OCI-LY7 (cell line): ENCODE measurements around the gene YLPM1. TPM values are rescaled to one million over a fixed set of nuclear protein-coding genes. Genes with fewer than 3 reads are reported as not detected.

ENCODE experiments used
- BruUV-seq: library from RNA; stranded (reverse); fragments of 400-500 nt; replicated peaks from 2 replicates; lab custom pipeline; 2021; lab: Mats Ljungman, UMichigan
- CTCF ChIA-PET: fragments of 300-600 bp; sonication (Branson Sonifier 250); formaldehyde crosslinking; loops from one replicate; lab custom pipeline; 2022; ENCODE audit warnings: antibody characterized with exemption; ENCODE audit not compliant: unreplicated experiment; lab: Charles Lee
- POLR2A ChIA-PET: fragments of 300-600 bp; sonication (Branson Sonifier 250); formaldehyde crosslinking; loops from one replicate; lab custom pipeline; 2022; ENCODE audit warnings: antibody characterized with exemption; lab: Charles Lee
- DNase-seq: peaks from one replicate; pipeline ENCODE4 v3.0.0-alpha.2; 2015; ENCODE audit warnings: low spot score
- H2AFZ ChIP-seq: fragments of 200-600 bp; sonication (generic), shearing (Covaris generic); 2 replicates; pipeline ENCODE4 v1.6.1; 2014; ENCODE audit warnings: mild to moderate bottlenecking, antibody characterized with exemption, low read length, moderate library complexity
- H3K27ac ChIP-seq: fragments of 200-600 bp; sonication (generic); 2 replicates; pipeline ENCODE4 v1.5.1; 2014; ENCODE audit warnings: mixed run types, low read depth, mild to moderate bottlenecking, moderate library complexity, low read length, inconsistent platforms; ENCODE audit not compliant: poor library complexity, severe bottlenecking
- H3K36me3 ChIP-seq: fragments of 200-600 bp; sonication (generic); 2 replicates; pipeline ENCODE4 v1.6.1; 2014; ENCODE audit warnings: mild to moderate bottlenecking, antibody characterized with exemption, low read length, moderate library complexity, mixed read lengths; ENCODE audit not compliant: insufficient read depth
- H3K4me1 ChIP-seq: fragments of 200-600 bp; sonication (generic); 2 replicates; pipeline ENCODE4 v1.5.1; 2014; ENCODE audit warnings: mild to moderate bottlenecking, low read length; ENCODE audit not compliant: insufficient read depth, poor library complexity, severe bottlenecking
- H3K4me2 ChIP-seq: fragments of 200-600 bp; sonication (generic); 2 replicates; pipeline ENCODE4 v1.6.1; 2014; ENCODE audit warnings: mild to moderate bottlenecking, low read length
- H3K4me3 ChIP-seq: fragments of 200-600 bp; sonication (generic); 2 replicates; pipeline ENCODE4 v1.5.1; 2014; ENCODE audit warnings: mild to moderate bottlenecking, low read depth, low read length; ENCODE audit not compliant: poor library complexity, severe bottlenecking
- H3K79me2 ChIP-seq: fragments of 200-600 bp; sonication (generic); 2 replicates; pipeline ENCODE4 v1.6.1; 2016; ENCODE audit warnings: low read depth, mild to moderate bottlenecking, low read length, moderate library complexity, mixed read lengths; ENCODE audit not compliant: insufficient read depth
- H3K9me2 ChIP-seq: fragments of 200-600 bp; sonication (generic); 2 replicates; pipeline ENCODE4 v1.6.1; 2016; ENCODE audit warnings: mild to moderate bottlenecking, low read length, mixed read lengths; ENCODE audit not compliant: insufficient read depth
- H3K9me3 ChIP-seq: fragments of 200-600 bp; sonication (generic); 2 replicates; pipeline ENCODE4 v1.6.1; 2014; ENCODE audit warnings: mild to moderate bottlenecking, mixed run types, low read length, mixed read lengths
- H4K20me1 ChIP-seq: fragments of 200-600 bp; sonication (generic); 2 replicates; pipeline ENCODE4 v1.6.1; 2014; ENCODE audit warnings: mild to moderate bottlenecking, antibody characterized with exemption, low read length, moderate library complexity, mixed read lengths; ENCODE audit not compliant: insufficient read depth
- EZH2phosphoT487 ChIP-seq: fragments of 200-600 bp; sonication (generic); IDR thresholded peaks from 2 replicates; pipeline ENCODE4 v1.6.1; 2018; ENCODE audit warnings: low read depth, borderline replicate concordance, mild to moderate bottlenecking, mixed run types, antibody characterized with exemption, low read length, moderate library complexity, mixed read lengths
- intact Hi-C: fragments of 100-400 bp; cut with micrococcal nuclease; formaldehyde crosslinking; loops from one replicate; pipeline ENCODE4 v1.10.0; 2022; ENCODE audit not compliant: unreplicated experiment
- total RNA-seq, 2 experiments: library from RNA; depleted of rRNA in 1 of 2; stranded (reverse); fragments of >200 nt in 1 of 2; shearing (Covaris generic) in 1 of 2; gene quantifications; 2 replicates each; pipeline ENCODE4 v1.2.3, GENCODE V29; 2014 to 2022
- TF ChIP-seq, protein P1 (sequence below): fragments of 200-600 bp; sonication (generic); conservative IDR thresholded peaks from 2 replicates; pipeline ENCODE4 v1.5.1; 2014; ENCODE audit warnings: mild to moderate bottlenecking, antibody characterized with exemption, low read length, moderate library complexity, mixed read lengths

YLPM1 gene
- total RNA-seq, 2 experiments from 2014 or later: 45.2 to 101 TPM

DNA sequence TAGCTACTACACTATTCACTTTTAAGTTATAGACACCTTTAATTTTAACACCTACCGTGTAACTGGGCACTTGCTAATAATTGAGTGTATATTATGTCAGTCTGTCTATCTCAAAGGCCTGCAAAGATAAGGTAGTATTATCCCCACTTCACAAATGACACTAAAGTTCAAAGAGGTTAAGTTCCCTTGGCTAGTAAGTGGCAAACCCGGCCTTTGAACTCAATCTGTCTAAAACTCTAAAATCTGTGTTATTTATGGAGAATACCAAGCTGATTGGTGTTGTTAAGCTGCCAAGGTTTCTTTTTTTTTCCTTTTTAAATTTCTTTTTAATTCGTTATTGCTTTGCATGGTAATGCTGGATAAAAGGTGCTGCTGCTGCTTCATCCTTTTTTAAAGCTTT lies 37.7 kb downstream of the YLPM1 start:
- POLR2A ChIA-PET: interaction anchor here (0.8 to 1.2 kb wide), 2 partner anchors 100 to 192 kb away, joined by 3 to 4 read pairs; no protein-coding TSS in a partner anchor
- no peak overlapping the region for H3K4me3 ChIP-seq

DNA sequence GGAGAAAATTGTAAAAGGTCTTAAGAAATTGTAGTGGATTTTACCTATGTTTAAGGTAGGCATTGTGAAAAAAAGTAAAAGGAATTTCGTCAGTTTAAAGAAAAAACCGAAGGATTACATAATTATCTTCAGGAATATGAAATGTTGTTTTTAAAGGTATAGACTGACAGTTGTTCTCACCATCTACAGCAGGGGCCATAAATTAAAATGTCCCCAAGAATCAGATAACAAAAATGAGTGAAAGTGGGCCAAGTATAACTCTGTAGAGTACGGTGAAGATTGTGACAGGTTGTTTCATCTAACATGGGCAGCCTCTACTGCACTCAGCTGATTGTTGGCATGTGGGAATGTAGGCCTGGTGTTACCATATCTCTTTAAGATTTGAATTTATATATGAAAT lies 38.3 kb downstream of the YLPM1 start:
- no TSS peak for BruUV-seq
- ChIA-PET CTCF (no interaction called here), POLR2A (interaction anchor here (1.0 kb wide), 1 partner anchor 16 kb away, joined by 3 read pairs; no protein-coding TSS in a partner anchor)
- Histone ChIP-seq H2AFZ (no peak overlapping the region), H3K36me3 (peaks cover 80% of the 10 kb centered on the region), H3K4me1 (no peaks in the 10 kb centered on the region), H4K20me1 (no peaks in the 10 kb centered on the region), H3K4me2 (no peak overlapping the region), H3K79me2 (peaks cover 12% of the 10 kb centered on the region; the same call in 1 of the 2 replicates), H3K9me2 (no peaks in the 10 kb centered on the region), H3K27ac (no peak overlapping the region), H3K9me3 (no peaks in the 10 kb centered on the region), H3K4me3 (no peak overlapping the region)
- no peak for TF ChIP-seq EZH2phosphoT487
- TF ChIP-seq, protein P1, sequence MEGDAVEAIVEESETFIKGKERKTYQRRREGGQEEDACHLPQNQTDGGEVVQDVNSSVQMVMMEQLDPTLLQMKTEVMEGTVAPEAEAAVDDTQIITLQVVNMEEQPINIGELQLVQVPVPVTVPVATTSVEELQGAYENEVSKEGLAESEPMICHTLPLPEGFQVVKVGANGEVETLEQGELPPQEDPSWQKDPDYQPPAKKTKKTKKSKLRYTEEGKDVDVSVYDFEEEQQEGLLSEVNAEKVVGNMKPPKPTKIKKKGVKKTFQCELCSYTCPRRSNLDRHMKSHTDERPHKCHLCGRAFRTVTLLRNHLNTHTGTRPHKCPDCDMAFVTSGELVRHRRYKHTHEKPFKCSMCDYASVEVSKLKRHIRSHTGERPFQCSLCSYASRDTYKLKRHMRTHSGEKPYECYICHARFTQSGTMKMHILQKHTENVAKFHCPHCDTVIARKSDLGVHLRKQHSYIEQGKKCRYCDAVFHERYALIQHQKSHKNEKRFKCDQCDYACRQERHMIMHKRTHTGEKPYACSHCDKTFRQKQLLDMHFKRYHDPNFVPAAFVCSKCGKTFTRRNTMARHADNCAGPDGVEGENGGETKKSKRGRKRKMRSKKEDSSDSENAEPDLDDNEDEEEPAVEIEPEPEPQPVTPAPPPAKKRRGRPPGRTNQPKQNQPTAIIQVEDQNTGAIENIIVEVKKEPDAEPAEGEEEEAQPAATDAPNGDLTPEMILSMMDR: no peak
- no peak for DNase-seq
- intact Hi-C loops: no loop called here

More for the DNA sequence above, 37.7 kb downstream of the YLPM1 start:
- H3K9me2 ChIP-seq: no peaks in the 10 kb centered on the region
- no peaks in the 10 kb centered on the region for H4K20me1 ChIP-seq
- no peaks in the 10 kb centered on the region for H3K9me3 ChIP-seq
- H3K4me2 ChIP-seq: no peak overlapping the region
- no peaks in the 10 kb centered on the region for H3K4me1 ChIP-seq
- no peak for DNase-seq
- CTCF ChIA-PET: no interaction called here
- no TSS peak for BruUV-seq
- TF ChIP-seq EZH2phosphoT487: no peak
- TF ChIP-seq, protein P1: no peak
- no peak overlapping the region for H3K27ac ChIP-seq
- peaks cover 82% of the 10 kb centered on the region for H3K36me3 ChIP-seq
- H3K79me2 ChIP-seq: peaks cover 16% of the 10 kb centered on the region; the same call in 1 of the 2 replicates
- intact Hi-C loops: no loop called here
- no peak overlapping the region for H2AFZ ChIP-seq

DNA sequence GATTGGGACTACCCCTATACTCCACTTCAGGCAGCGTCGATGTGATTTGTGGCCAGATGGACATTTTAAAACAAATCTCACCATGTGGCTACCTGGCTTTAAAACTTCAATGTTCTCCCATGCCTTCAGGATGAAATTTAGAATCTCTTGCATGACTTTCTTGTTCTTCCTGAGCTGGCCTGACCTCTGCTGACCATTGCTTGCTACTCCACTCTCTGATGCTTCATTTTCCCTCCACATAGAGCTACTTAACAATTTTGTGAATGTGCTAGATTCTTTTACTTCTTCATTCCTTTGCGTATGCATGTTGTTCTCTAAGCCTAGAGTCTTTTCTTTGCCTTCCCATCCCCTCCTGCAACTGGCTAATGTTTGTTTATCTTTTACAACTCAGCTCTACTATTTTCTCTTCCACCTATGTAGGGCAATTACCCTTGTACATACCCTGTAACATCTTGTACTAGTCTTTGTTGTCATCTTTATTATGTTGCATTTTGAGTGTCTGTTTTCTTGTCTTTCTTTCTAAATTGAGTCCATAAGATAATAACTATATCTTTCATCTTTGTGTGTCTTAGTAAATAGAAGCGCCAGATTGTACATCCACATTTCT lies 41.2 kb downstream of the YLPM1 start:
- Histone ChIP-seq H3K4me3 (no peak overlapping the region), H3K36me3 (peaks cover 81% of the 10 kb centered on the region), H3K9me2 (no peaks in the 10 kb centered on the region), H3K9me3 (no peaks in the 10 kb centered on the region), H2AFZ (no peak overlapping the region), H3K27ac (no peak overlapping the region), H3K4me1 (no peaks in the 10 kb centered on the region), H3K4me2 (no peak overlapping the region), H3K79me2 (peaks cover 10% of the 10 kb centered on the region; the same call in 1 of the 2 replicates), H4K20me1 (no peaks in the 10 kb centered on the region)
- ChIA-PET POLR2A (no interaction called here), CTCF (interaction anchor here (1.0 kb wide), 1 partner anchor 195 kb away, joined by 6 read pairs; no protein-coding TSS in a partner anchor)
- TF ChIP-seq, protein P1: peak; percentile 79
- TF ChIP-seq EZH2phosphoT487: no peak
- intact Hi-C loops: loop anchor here (1.0 kb wide), 1 partner anchor 195 kb away; no protein-coding TSS in a partner anchor
- BruUV-seq: no TSS peak
- DNase-seq: peak; percentile 57
